ENCODE results near the gene TNRC6B.

Gene TNRC6B

DNA sequence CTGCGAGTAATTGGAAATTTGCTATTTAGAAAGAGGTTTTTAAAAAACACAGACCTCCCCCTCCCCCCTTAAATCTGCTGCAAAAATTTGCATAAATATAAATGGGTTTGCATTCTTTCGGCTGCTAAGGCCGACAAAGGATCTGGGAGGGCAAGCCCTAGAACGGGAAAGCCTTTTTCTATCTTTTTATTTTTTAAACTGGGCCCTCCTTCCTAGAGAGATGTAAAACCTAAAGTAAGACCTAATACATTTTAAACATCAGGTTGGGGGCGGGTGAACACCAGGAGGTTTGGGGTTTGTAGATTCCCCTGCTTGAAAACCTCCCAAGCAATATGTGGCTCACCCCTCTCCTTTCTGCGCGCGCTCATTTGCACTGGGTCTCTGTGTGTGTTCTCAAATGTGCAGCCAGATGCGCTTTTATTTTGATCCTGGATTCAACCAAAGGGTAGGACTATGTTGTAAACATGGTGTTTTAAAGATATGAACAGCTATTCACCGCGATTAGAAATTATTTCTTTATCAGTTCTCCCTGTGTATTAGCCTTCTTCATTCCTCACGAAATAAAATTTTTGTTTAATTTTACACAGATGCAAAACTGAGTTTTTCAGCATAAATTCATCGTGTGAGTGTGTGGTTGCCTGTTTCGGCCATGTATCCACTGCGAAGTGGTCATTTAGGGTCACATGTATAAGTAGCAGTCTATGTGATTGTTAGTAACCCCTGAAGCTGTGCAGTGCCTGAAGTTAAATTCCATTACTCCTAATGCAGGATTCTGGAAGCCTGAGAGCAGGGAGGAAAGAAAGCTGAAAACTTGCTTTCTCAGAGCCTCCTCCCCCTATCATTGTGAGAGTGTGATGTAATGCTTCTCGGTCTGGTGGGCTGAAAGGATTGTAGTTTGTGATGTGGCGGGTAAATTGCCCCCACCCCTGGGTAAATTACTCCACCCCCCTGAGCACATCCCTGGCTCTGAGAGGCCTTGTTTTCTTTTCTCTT is 988 bp downstream of the TNRC6B start (continued):
- TF ChIP-seq, protein P1, sequence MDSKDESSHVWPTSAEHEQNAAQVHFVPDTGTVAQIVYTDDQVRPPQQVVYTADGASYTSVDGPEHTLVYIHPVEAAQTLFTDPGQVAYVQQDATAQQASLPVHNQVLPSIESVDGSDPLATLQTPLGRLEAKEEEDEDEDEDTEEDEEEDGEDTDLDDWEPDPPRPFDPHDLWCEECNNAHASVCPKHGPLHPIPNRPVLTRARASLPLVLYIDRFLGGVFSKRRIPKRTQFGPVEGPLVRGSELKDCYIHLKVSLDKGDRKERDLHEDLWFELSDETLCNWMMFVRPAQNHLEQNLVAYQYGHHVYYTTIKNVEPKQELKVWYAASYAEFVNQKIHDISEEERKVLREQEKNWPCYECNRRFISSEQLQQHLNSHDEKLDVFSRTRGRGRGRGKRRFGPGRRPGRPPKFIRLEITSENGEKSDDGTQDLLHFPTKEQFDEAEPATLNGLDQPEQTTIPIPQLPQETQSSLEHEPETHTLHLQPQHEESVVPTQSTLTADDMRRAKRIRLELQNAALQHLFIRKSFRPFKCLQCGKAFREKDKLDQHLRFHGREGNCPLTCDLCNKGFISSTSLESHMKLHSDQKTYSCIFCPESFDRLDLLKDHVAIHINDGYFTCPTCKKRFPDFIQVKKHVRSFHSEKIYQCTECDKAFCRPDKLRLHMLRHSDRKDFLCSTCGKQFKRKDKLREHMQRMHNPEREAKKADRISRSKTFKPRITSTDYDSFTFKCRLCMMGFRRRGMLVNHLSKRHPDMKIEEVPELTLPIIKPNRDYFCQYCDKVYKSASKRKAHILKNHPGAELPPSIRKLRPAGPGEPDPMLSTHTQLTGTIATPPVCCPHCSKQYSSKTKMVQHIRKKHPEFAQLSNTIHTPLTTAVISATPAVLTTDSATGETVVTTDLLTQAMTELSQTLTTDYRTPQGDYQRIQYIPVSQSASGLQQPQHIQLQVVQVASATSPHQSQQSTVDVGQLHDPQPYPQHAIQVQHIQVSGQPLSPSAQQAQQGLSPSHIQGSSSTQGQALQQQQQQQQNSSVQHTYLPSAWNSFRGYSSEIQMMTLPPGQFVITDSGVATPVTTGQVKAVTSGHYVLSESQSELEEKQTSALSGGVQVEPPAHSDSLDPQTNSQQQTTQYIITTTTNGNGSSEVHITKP (tag by site-specific recombination; IDR thresholded peaks at IDR 0.05): peak; percentile 88
- TF ChIP-seq ZNF157 (tag by site-specific recombination; IDR thresholded peaks at IDR 0.05): no peak
- peak; percentile 67 for TF ChIP-seq EGR2 (tag by site-specific recombination; IDR thresholded peaks at IDR 0.05; ENCODE audit: low read depth)
- TF ChIP-seq ZNF600 (tag by site-specific recombination; IDR thresholded peaks at IDR 0.05): 0 out of 2 replicates have a peak, but pooled peaks have one; percentile 18
- peak; percentile 44; the same call in 1 of the 2 replicates for TF ChIP-seq GLIS2 (tag by site-specific recombination; IDR thresholded peaks at IDR 0.05)
- TF ChIP-seq OSR2 (tag by site-specific recombination; IDR thresholded peaks at IDR 0.05): peak; percentile 24; the same call in 1 of the 2 replicates
- peak; percentile 66 for TF ChIP-seq IKZF3 (tag by site-specific recombination; IDR thresholded peaks at IDR 0.05)
- TF ChIP-seq ZBTB20 (tag by site-specific recombination; IDR thresholded peaks at IDR 0.05): 0 out of 2 replicates have a peak, but pooled peaks have one; percentile 21
- peak; percentile 84 for TF ChIP-seq ZBTB17 (tag by site-specific recombination; IDR thresholded peaks at IDR 0.05)
- TF ChIP-seq ZNF23 (tag by site-specific recombination; IDR thresholded peaks at IDR 0.05; ENCODE audit: borderline replicate concordance): no peak
- no peak for TF ChIP-seq ZNF18 (tag by site-specific recombination; IDR thresholded peaks at IDR 0.05)
- TF ChIP-seq GLIS1 (tag by site-specific recombination; IDR thresholded peaks at IDR 0.05): peak; percentile 34; the same call in 1 of the 2 replicates
- peak; percentile 41; the same call in 1 of the 2 replicates for TF ChIP-seq ZBTB21 (tag by site-specific recombination; IDR thresholded peaks at IDR 0.05)
- TF ChIP-seq ZNF501 (tag by site-specific recombination; IDR thresholded peaks at IDR 0.05): 0 out of 2 replicates have a peak, but pooled peaks have one; percentile 37
- TF ChIP-seq TRIM28 (IDR thresholded peaks at IDR 0.05; ENCODE audit: borderline replicate concordance, low read length): peak; percentile 36; the same call in 1 of the 2 replicates
- no peak for TF ChIP-seq ZNF341 (tag by site-specific recombination; IDR thresholded peaks at IDR 0.05; ENCODE audit: low read depth)
- TF ChIP-seq ZEB2 (tag by site-specific recombination; IDR thresholded peaks at IDR 0.05): peak; percentile 63; the same call in 1 of the 2 replicates
- peak; percentile 67 for TF ChIP-seq PRDM1 (tag by site-specific recombination; IDR thresholded peaks at IDR 0.05)
- TF ChIP-seq MYNN (tag by site-specific recombination; IDR thresholded peaks at IDR 0.05; ENCODE audit: borderline replicate concordance): peak; percentile 74; the same call in 1 of the 2 replicates
- TF ChIP-seq ATF2 (tag by site-specific recombination; IDR thresholded peaks at IDR 0.05; ENCODE audit: low read depth): peak; percentile 86
- peak; percentile 10; the same call in 1 of the 2 replicates for TF ChIP-seq ZNF660 (tag by site-specific recombination; IDR thresholded peaks at IDR 0.05)
